ENCODE measurements around the gene PALLD.

DNA sequence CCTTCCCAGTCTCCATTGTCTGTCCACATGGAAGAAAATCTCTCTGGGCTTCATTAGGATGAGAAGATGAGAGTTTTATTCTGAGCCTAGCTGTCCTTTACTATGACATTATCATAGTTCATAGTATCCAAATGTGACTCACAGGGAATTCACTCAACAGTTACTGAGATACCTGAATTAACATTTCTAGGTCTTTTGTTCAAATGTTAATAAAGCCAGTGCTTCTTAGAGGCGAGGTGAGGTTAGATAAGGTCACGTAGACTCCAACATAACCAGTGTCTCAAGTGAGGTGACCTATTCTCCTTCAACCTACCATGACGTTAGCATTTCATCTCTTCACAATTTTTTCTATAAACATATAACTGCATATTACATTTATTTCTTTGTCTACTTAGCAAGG, 67.2 kb downstream of the PALLD start:
- no peak for TF ChIP-seq JUN (IDR thresholded peaks at IDR 0.05; ENCODE audit: borderline replicate concordance, insufficient read depth, insufficient read length, low read depth)
- no peak for TF ChIP-seq CTCF (IDR thresholded peaks at IDR 0.05; ENCODE audit: extremely low read depth in 1 of 2, insufficient read depth in 1 of 2, low read depth in 1 of 2, low read length in 2 of 2)
- TF ChIP-seq EZH2 (IDR thresholded peaks at IDR 0.05; ENCODE audit: borderline replicate concordance, low read depth, low read length, severe bottlenecking): no peak

All from endothelial cell of umbilical vein (primary cell).